ENCODE measurements around the gene ST6GALNAC5. TPM values are rescaled to one million over a fixed set of nuclear protein-coding genes. Genes with fewer than 3 reads are reported as not detected.
"Not testable (repeated sequence)": the region's sequence is repeated elsewhere in the genome, so short reads cannot be mapped to it uniquely, and the experiment has no call there.

Gene ST6GALNAC5
- total RNA-seq, 1 experiment from 2014 or later: not detected

- no peak overlapping the region for H3K27ac ChIP-seq (ENCODE audit: low read length)
- no peaks in the 10 kb centered on the region for H3K36me3 ChIP-seq (ENCODE audit: control insufficient read depth, insufficient read depth, low read length)
- no peaks in the 10 kb centered on the region for H3K27me3 ChIP-seq (ENCODE audit: control insufficient read depth, insufficient read depth, low read length)
- no peaks in the 10 kb centered on the region for H3K9me3 ChIP-seq (ENCODE audit: control insufficient read depth, insufficient read depth, low read depth, low read length)
- no peak for TF ChIP-seq CTCF (IDR thresholded peaks at IDR 0.05)
- no peak for TF ChIP-seq SIN3A (IDR thresholded peaks at IDR 0.05; ENCODE audit: borderline replicate concordance, insufficient read depth, low read depth, low read length)
- no peak for TF ChIP-seq POLR2AphosphoS5 (IDR thresholded peaks at IDR 0.05; ENCODE audit: low read depth, low read length)
- no peak for TF ChIP-seq REST (IDR thresholded peaks at IDR 0.05; ENCODE audit: insufficient read depth in 1 of 2, low read depth in 2 of 2, low read length in 1 of 2)
- TF ChIP-seq TCF7L2 (IDR thresholded peaks at IDR 0.05; ENCODE audit: low read depth, low read length): no peak
- BruUV-seq (replicated peaks): no TSS peak
- ATAC-seq (no peak), DNase-seq (ENCODE audit: low read depth, low spot score) (no peak)
- intact Hi-C loops (cut with micrococcal nuclease; ENCODE audit: unreplicated experiment): no loop called here
- no peaks in the 10 kb centered on the region for H3K4me1 ChIP-seq (ENCODE audit: control insufficient read depth, insufficient read depth, low read length)
- no peak overlapping the region for H3K4me3 ChIP-seq (ENCODE audit: low read depth in 2 of 2, low read length in 2 of 2)
- POLR2A ChIA-PET: no interaction called here
- CTCF ChIA-PET: no interaction called here
- in situ Hi-C loops (cut with HindIII; ENCODE audit: low pct_unique_long_range_greater_than_20kb, low sequenced_read_pairs): no loop called here
Measured at GRCh38 chr1:76876655-76877395, 9.5 kb downstream of the ST6GALNAC5 start.

- H3K9me3 ChIP-seq (ENCODE audit: control insufficient read depth, insufficient read depth, low read depth, low read length); H3K4me1 ChIP-seq (ENCODE audit: control insufficient read depth, insufficient read depth, low read length); H3K36me3 ChIP-seq (ENCODE audit: control insufficient read depth, insufficient read depth, low read length); POLR2A ChIA-PET; ATAC-seq; in situ Hi-C loops (cut with HindIII; ENCODE audit: low pct_unique_long_range_greater_than_20kb, low sequenced_read_pairs); intact Hi-C loops (cut with micrococcal nuclease; ENCODE audit: unreplicated experiment); H3K4me3 ChIP-seq (ENCODE audit: low read depth in 2 of 2, low read length in 2 of 2); CTCF ChIA-PET; H3K27me3 ChIP-seq (ENCODE audit: control insufficient read depth, insufficient read depth, low read length); BruUV-seq (replicated peaks); DNase-seq (ENCODE audit: low read depth, low spot score); H3K27ac ChIP-seq (ENCODE audit: low read length): not testable (repeated sequence)
Measured at GRCh38 chr1:76879014-76879413, 11.7 kb downstream of the ST6GALNAC5 start.

- no peaks in the 10 kb centered on the region for H3K36me3 ChIP-seq (ENCODE audit: control insufficient read depth, insufficient read depth, low read length)
- no peak overlapping the region for H3K27ac ChIP-seq (ENCODE audit: low read length)
- H3K4me1 ChIP-seq (ENCODE audit: control insufficient read depth, insufficient read depth, low read length): no peaks in the 10 kb centered on the region
- no TSS peak for BruUV-seq (replicated peaks)
- no peaks in the 10 kb centered on the region for H3K27me3 ChIP-seq (ENCODE audit: control insufficient read depth, insufficient read depth, low read length)
- DNase-seq (ENCODE audit: low read depth, low spot score) (no peak), ATAC-seq (no peak)
- no peak overlapping the region for H3K4me3 ChIP-seq (ENCODE audit: low read depth in 2 of 2, low read length in 2 of 2)
- intact Hi-C loops (cut with micrococcal nuclease; ENCODE audit: unreplicated experiment) (no loop called here), in situ Hi-C loops (cut with HindIII; ENCODE audit: low pct_unique_long_range_greater_than_20kb, low sequenced_read_pairs) (no loop called here)
- ChIA-PET POLR2A (no interaction called here), CTCF (no interaction called here)
- TF ChIP-seq REST (IDR thresholded peaks at IDR 0.05; ENCODE audit: insufficient read depth in 1 of 2, low read depth in 2 of 2, low read length in 1 of 2): no peak
- H3K9me3 ChIP-seq (ENCODE audit: control insufficient read depth, insufficient read depth, low read depth, low read length): no peaks in the 10 kb centered on the region
Measured at GRCh38 chr1:76881762-76882161, 14.5 kb downstream of the ST6GALNAC5 start.

All from Panc1 (cell line).